HL-60 (cell line): ENCODE results near the gene RAP1GAP2.

ENCODE experiments used
- POLR2AphosphoS5 ChIP-seq: IDR thresholded peaks from 2 replicates; pipeline ENCODE4 v1.6.1; 2012; ENCODE audit warnings: low read depth
- SPI1 ChIP-seq: IDR thresholded peaks from 2 replicates; pipeline ENCODE4 v1.6.1; 2012; ENCODE audit warnings: low read depth, mild to moderate bottlenecking, borderline replicate concordance
- TF ChIP-seq, protein P1 (sequence below): IDR thresholded peaks from one replicate; pipeline ENCODE4 v1.5.1; 2011; ENCODE audit warnings: low read length, control low read depth, inconsistent platforms; ENCODE audit not compliant: insufficient read depth
- TF ChIP-seq, protein P2 (sequence below): IDR thresholded peaks from 2 replicates; pipeline ENCODE4 v1.6.1; 2012; ENCODE audit warnings: low read depth; ENCODE audit not compliant: insufficient replicate concordance

DNA sequence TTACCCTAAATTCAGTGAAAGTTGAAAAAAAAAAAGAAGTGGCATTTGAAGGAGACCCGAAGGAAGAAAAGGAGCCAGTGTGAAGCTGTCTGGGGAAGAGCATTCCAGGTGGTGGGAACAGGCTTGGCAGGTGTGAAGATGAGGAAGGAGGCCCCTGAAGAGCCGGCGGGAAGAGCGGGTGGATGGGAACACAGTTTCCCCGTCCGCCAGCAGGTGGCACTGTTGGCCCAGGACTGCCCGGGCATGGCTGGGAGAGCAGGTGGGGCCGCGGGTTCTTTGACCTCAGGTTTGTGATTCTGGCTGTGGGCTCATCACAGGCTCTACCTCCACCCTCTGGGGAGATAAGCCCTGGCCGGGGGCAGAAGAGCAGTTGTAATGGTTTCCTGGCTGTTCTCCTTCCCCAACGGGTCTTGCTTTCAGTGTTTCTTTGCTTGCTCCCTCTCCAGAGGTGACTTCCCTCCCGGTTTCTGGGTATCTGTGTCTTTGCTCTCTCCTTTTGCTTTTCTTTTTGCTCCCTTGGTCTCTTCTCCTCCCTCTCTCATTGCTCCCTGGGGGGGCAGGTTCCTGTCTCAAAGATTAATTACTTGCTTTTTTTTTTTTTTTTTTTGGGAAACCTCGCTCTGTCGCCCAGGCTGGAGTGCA lies 32.3 kb downstream of the RAP1GAP2 start:
- TF ChIP-seq, protein P1, sequence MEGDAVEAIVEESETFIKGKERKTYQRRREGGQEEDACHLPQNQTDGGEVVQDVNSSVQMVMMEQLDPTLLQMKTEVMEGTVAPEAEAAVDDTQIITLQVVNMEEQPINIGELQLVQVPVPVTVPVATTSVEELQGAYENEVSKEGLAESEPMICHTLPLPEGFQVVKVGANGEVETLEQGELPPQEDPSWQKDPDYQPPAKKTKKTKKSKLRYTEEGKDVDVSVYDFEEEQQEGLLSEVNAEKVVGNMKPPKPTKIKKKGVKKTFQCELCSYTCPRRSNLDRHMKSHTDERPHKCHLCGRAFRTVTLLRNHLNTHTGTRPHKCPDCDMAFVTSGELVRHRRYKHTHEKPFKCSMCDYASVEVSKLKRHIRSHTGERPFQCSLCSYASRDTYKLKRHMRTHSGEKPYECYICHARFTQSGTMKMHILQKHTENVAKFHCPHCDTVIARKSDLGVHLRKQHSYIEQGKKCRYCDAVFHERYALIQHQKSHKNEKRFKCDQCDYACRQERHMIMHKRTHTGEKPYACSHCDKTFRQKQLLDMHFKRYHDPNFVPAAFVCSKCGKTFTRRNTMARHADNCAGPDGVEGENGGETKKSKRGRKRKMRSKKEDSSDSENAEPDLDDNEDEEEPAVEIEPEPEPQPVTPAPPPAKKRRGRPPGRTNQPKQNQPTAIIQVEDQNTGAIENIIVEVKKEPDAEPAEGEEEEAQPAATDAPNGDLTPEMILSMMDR = peak; percentile 29
- TF ChIP-seq, protein P2, sequence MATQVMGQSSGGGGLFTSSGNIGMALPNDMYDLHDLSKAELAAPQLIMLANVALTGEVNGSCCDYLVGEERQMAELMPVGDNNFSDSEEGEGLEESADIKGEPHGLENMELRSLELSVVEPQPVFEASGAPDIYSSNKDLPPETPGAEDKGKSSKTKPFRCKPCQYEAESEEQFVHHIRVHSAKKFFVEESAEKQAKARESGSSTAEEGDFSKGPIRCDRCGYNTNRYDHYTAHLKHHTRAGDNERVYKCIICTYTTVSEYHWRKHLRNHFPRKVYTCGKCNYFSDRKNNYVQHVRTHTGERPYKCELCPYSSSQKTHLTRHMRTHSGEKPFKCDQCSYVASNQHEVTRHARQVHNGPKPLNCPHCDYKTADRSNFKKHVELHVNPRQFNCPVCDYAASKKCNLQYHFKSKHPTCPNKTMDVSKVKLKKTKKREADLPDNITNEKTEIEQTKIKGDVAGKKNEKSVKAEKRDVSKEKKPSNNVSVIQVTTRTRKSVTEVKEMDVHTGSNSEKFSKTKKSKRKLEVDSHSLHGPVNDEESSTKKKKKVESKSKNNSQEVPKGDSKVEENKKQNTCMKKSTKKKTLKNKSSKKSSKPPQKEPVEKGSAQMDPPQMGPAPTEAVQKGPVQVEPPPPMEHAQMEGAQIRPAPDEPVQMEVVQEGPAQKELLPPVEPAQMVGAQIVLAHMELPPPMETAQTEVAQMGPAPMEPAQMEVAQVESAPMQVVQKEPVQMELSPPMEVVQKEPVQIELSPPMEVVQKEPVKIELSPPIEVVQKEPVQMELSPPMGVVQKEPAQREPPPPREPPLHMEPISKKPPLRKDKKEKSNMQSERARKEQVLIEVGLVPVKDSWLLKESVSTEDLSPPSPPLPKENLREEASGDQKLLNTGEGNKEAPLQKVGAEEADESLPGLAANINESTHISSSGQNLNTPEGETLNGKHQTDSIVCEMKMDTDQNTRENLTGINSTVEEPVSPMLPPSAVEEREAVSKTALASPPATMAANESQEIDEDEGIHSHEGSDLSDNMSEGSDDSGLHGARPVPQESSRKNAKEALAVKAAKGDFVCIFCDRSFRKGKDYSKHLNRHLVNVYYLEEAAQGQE = no peak
- TF ChIP-seq SPI1 (no peak), POLR2AphosphoS5 (no peak)
